GM18861 (cell line): ENCODE results near the gene SLC16A8.
"Not testable (repeated sequence)": the region's sequence is repeated elsewhere in the genome, so short reads cannot be mapped to it uniquely, and the experiment has no call there.

ENCODE experiments used
- ATAC-seq: cut with Tn5 transposase; IDR thresholded peaks from one replicate; pipeline ENCODE4 v1.9.1; 2021; ENCODE audit not compliant: unreplicated experiment

Gene SLC16A8

GRCh38 chr22:38083931-38084631 is at the start of gene SLC16A8:
Gene SLC16A8, minus strand, starts transcription at chr22:38084184. Its CDS starts 1,311 bp downstream, at chr22:38082873.
- ATAC-seq: no peak

GRCh38 chr22:38133331-38133730 is 49.3 kb upstream of the SLC16A8 start:
- no peak for ATAC-seq

DNA sequence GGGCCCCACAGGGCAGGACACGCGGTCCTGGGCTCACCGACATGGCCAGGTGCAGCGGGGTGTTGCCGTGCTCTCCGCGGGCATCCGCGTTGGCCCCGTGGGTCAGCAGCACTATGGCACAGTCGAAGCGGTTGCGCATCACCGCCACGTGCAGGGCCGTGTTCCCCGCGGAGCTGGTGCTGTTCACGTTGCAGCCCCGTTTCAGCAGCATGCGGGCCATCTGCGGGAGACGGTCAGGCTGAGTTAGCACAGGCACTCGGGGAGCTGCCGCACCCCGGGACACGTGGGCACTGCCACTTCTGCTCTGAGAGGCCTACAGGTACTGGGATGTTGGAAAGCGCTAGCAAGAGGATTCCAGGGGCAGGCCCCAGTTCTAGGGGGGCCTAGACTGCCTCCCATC is 48.8 kb upstream of the SLC16A8 start:
- no peak for ATAC-seq

DNA sequence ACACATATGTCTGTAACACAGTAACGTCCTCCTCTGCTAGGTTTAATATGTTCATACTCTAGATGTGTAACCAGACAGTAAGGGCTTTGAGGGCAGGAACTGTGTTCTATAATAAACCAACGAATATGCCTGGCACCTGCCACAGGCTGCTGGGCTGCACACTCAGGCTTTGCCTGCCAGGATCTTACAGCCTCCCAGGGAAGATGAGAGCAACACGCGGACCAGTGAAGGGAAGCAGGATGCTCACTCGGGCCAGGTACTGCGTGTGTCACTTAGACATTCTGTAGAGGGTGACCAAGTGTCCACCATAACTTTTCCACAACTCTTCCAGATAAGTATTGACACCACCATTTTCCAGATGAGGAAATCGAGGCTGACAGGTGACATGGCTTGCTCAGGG is 48.2 kb upstream of the SLC16A8 start:
- ATAC-seq: no peak

GRCh38 chr22:38131399-38131798 is 47.4 kb upstream of the SLC16A8 start:
- no peak for ATAC-seq

DNA sequence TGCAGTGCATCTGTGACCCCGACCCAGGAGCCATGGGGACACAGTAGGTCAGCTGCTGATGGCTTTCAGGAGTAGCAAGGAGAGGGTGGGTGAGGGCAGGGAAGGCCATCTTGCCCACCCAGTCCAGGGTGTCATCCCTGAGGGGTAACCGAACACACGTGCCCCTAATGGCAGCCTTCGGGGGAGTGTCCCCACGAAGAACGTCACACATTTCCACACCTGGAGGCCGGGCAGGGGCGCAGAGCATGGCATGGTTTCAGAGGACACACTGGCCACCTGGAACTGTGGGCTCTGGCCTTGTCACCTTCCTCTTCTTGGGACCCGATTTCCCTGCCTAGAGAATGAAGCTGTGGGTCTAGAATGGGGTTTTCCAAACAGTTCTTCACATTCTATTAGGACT is 45.9 kb upstream of the SLC16A8 start:
- no peak for ATAC-seq

GRCh38 chr22:38129021-38129420 is 45.0 kb upstream of the SLC16A8 start:
- no peak for ATAC-seq

DNA sequence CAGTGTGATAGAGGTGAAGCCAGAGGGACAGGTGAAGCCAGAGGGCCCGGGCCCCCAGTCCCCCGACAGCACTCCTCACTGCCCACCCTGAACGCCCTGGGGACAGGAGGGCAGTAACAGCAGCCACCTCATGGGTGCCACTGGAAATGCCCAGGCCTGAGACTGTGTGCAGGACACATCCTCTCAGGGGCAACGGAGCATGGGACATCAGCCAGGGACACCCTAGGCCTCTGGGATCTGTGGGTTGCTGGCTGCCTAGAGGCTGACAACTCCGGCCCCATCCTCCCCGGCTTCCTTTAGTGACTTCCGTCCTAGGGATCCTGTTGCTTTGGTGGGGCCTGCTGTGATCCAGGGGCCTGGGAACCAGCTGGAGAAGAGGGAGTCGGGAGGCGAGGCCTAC is 43.9 kb upstream of the SLC16A8 start:
- no peak for ATAC-seq

GRCh38 chr22:38126928-38127668 is 43.1 kb upstream of the SLC16A8 start:
- no peak for ATAC-seq

- no peak for ATAC-seq
These were observed 41.8 kb upstream of the SLC16A8 start for GRCh38 chr22:38125751-38126201.

DNA sequence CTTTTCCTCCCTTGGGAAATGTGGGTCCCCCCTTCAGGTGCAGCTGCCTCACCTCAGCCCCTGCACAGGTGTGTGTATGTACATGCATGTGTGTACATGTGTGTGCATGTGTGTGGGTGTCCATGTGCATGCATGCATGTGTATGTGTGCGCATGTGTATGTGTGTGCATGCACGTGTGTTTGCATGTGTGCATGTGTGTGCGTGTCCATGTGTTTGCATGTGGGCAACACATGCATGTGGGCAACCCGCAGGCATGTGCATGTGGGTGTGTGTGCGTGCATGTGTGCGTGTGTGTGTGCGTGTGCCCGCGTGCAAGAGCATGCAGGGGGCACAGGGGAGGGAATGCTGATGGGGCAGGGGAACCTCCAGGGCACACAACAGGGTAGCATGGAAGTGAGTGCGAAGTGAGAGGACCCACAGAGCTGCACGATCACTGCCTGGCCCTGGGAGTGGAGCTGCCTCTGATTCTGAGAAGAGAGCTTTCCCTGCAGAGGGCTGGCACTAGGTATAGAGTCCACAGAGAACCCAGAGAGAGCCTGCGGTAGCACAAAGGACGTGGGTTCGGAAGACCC is 41.1 kb upstream of the SLC16A8 start:
- no peak for ATAC-seq

DNA sequence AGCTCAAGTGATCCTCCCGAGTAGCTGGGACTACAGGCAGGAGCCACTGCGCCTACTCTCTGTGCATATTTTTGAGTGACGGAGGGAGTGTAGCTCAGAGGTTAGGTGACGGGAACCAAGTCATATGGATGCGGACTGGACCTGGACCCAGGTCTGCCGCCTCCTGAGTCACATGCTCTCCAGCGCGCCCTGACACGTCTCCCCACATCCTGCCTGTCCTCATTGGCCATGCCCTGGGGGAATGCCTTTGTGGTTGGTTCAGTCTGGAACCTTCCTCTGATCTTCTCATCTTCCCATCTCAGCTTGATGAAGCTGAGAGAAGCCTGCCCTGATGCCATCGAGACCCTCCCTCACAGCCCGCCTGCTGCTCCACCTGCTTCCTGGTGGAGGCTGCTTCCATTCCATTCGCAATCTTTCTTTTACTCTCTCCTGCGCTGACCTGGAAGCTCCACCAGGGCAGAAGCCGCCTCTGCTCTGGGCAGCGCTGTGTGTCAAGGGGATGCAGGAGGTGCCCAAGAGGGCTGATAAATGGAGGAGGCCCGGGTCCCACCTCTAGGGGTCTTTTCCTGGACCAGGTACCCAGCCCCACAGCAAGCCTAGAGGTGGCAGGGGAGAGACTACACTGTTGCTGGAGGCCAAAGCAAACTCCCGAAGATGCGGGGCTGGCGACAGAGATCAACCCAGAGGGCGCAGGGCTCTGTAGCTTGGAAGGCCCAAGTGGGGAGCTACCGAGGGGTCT is 40.4 kb upstream of the SLC16A8 start:
- ATAC-seq: no peak

- no peak for ATAC-seq
These were observed 38.6 kb upstream of the SLC16A8 start for GRCh38 chr22:38122616-38123015.

DNA sequence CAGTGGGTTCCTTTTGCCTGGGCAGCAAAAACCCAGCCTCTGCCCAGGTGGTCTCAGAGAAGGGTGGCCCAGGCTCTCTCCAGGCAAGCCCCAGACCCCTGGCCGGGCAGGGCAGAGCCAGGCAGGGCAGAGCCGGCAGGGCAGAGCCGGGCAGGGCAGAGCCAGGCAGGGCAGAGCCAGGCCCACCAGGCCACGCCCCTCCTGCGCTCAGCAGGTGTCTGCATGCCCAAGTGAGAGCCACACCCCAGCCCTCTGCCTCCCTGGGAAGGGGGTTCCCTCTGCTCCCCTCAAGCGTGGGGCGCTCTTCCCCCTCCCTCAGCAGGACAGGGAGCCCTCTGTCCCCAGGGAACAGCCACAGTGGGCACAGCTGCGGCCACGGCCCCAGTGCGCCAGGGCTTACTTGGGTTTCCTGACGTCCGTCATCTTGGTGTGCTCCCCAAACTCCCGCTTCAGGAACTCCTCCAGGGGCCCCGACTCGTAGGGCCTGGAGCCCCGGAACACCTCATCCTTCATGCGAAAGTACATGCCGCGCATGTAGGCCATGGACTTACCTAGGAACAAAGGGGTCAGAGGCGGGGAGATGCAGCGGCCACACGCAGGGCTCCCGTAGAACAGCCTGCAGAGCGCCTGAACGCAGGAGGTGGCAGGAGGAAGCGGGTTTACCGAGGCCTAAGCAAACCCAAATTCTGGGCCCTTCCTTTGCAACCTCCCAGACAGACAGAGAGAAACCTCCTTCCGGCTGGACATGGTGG is 36.6 kb upstream of the SLC16A8 start:
- no peak for ATAC-seq

- not testable (repeated sequence) for ATAC-seq
These were observed 34.8 kb upstream of the SLC16A8 start for GRCh38 chr22:38118747-38119146.

GRCh38 chr22:38118182-38118581 is 34.2 kb upstream of the SLC16A8 start:
- no peak for ATAC-seq

GRCh38 chr22:38117556-38117955 is 33.6 kb upstream of the SLC16A8 start:
- ATAC-seq: not testable (repeated sequence)

- no peak for ATAC-seq
These were observed 31.6 kb upstream of the SLC16A8 start for GRCh38 chr22:38115423-38116205.

- ATAC-seq: no peak
These were observed 30.8 kb upstream of the SLC16A8 start for GRCh38 chr22:38114484-38115398.
